Measurements from ENCODE around the gene RNF5. TPM values are rescaled to one million over a fixed set of nuclear protein-coding genes. Genes with fewer than 3 reads are reported as not detected.
"Not testable (repeated sequence)": the region's sequence is repeated elsewhere in the genome, so short reads cannot be mapped to it uniquely, and the experiment has no call there.

The RNF5 gene
- total and polyA plus RNA-seq, 2 experiments from 2014 or later = 133 to 169 TPM

DNA sequence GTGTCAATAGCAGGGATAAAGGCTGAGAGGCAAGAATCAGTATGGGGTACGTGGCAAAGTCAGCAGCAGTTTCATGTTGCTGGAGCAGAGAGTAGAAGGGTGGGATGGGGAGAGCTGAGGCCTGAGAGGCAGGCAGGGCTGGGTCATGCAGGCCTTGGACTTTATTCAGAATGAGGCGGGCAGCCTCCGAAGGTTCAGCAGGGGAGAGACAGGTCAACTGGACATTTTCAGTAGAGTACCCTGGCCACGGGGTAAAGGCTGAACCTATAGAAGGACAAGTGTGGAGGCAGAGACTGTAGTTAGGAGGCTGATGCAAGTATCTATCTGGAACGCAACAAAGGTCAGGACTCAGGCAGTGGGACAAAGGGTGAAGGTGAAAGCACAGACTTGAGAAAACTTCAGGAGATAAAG, 32.0 kb downstream of the RNF5 start:
- Histone ChIP-seq H3K9me3 (ENCODE audit: low read depth) (no peaks in the 10 kb centered on the region), H3K4me1 (ENCODE audit: insufficient read depth) (no peaks in the 10 kb centered on the region), H3K4me2 (no peak overlapping the region), H3K36me3 (replicated peaks; ENCODE audit: insufficient read depth, low read depth) (no peaks in the 10 kb centered on the region), H3K9me2 (replicated peaks; ENCODE audit: insufficient read depth) (no peaks in the 10 kb centered on the region), H4K20me1 (ENCODE audit: insufficient read depth, poor library complexity, severe bottlenecking) (no peaks in the 10 kb centered on the region), H3K27me3 (no peaks in the 10 kb centered on the region), H3K79me2 (no peaks in the 10 kb centered on the region), H3K4me3 (no peak overlapping the region), H3K27ac (no peak overlapping the region), H2AFZ (no peak overlapping the region)
- no peak for DNase-seq (ENCODE audit: low spot score)
- TF ChIP-seq EZH2phosphoT487 (IDR thresholded peaks at IDR 0.05; ENCODE audit: low read depth, severe bottlenecking, unreplicated experiment) = no peak
- 75% methylated on average over 5 of the region's 5 CpGs for WGBS (ENCODE audit: low lambda C conversion rate, missing lambda C conversion rate)

DNA sequence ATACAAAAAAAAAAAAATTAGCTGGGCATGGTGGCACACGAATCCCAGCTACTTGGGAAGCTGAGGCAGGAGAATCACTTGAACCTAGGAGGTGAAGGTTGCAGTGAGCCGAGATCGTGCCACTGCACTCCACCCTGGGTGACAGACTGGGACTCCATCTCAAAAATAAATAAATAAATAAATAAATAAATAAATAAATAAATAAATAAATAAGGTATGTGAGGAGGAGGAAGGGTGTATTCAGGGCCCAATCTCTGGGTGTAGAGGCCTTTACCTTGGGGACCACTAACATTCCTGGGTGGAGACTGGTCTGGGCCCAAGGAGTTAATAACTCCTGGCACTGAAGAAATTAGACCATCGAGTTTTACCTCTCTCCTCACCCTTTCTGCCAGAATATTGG, 33.2 kb downstream of the RNF5 start:
- not testable (repeated sequence) for H3K4me3 ChIP-seq; DNase-seq (ENCODE audit: low spot score); H2AFZ ChIP-seq; H3K27ac ChIP-seq; H3K4me2 ChIP-seq; H3K4me1 ChIP-seq (ENCODE audit: insufficient read depth); H3K36me3 ChIP-seq (replicated peaks; ENCODE audit: insufficient read depth, low read depth); H3K79me2 ChIP-seq; H3K27me3 ChIP-seq; H4K20me1 ChIP-seq (ENCODE audit: insufficient read depth, poor library complexity, severe bottlenecking); H3K9me3 ChIP-seq (ENCODE audit: low read depth); H3K9me2 ChIP-seq (replicated peaks; ENCODE audit: insufficient read depth)
- 92% methylated on average over 4 of the region's 4 CpGs for WGBS (ENCODE audit: low lambda C conversion rate, missing lambda C conversion rate)

GRCh38 chr6:32212076-32212760, 34.0 kb downstream of the RNF5 start:
- Histone ChIP-seq H4K20me1 (ENCODE audit: insufficient read depth, poor library complexity, severe bottlenecking) (no peaks in the 10 kb centered on the region), H3K36me3 (replicated peaks; ENCODE audit: insufficient read depth, low read depth) (no peaks in the 10 kb centered on the region), H3K79me2 (no peaks in the 10 kb centered on the region), H3K9me2 (replicated peaks; ENCODE audit: insufficient read depth) (no peaks in the 10 kb centered on the region), H3K4me3 (no peak overlapping the region), H3K4me1 (ENCODE audit: insufficient read depth) (no peaks in the 10 kb centered on the region), H2AFZ (no peak overlapping the region), H3K9me3 (ENCODE audit: low read depth) (no peaks in the 10 kb centered on the region), H3K27ac (no peak overlapping the region), H3K27me3 (no peaks in the 10 kb centered on the region), H3K4me2 (no peak overlapping the region)
- no peak for DNase-seq (ENCODE audit: low spot score)
- WGBS (ENCODE audit: low lambda C conversion rate, missing lambda C conversion rate) = 81% methylated on average over 12 of the region's 12 CpGs
- TF ChIP-seq, protein P1, sequence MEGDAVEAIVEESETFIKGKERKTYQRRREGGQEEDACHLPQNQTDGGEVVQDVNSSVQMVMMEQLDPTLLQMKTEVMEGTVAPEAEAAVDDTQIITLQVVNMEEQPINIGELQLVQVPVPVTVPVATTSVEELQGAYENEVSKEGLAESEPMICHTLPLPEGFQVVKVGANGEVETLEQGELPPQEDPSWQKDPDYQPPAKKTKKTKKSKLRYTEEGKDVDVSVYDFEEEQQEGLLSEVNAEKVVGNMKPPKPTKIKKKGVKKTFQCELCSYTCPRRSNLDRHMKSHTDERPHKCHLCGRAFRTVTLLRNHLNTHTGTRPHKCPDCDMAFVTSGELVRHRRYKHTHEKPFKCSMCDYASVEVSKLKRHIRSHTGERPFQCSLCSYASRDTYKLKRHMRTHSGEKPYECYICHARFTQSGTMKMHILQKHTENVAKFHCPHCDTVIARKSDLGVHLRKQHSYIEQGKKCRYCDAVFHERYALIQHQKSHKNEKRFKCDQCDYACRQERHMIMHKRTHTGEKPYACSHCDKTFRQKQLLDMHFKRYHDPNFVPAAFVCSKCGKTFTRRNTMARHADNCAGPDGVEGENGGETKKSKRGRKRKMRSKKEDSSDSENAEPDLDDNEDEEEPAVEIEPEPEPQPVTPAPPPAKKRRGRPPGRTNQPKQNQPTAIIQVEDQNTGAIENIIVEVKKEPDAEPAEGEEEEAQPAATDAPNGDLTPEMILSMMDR (IDR thresholded peaks at IDR 0.05; ENCODE audit: poor library complexity) = no peak
- TF ChIP-seq EZH2phosphoT487 (IDR thresholded peaks at IDR 0.05; ENCODE audit: low read depth, severe bottlenecking, unreplicated experiment) (no peak), EZH2 (IDR thresholded peaks at IDR 0.05; ENCODE audit: borderline replicate concordance) (no peak)

- Histone ChIP-seq H3K36me3 (replicated peaks; ENCODE audit: insufficient read depth, low read depth) (no peaks in the 10 kb centered on the region), H3K4me1 (ENCODE audit: insufficient read depth) (no peaks in the 10 kb centered on the region), H3K9me3 (ENCODE audit: low read depth) (no peaks in the 10 kb centered on the region), H4K20me1 (ENCODE audit: insufficient read depth, poor library complexity, severe bottlenecking) (no peaks in the 10 kb centered on the region), H3K27ac (no peak overlapping the region), H3K9me2 (replicated peaks; ENCODE audit: insufficient read depth) (no peaks in the 10 kb centered on the region), H3K4me3 (no peak overlapping the region), H3K4me2 (no peak overlapping the region), H2AFZ (no peak overlapping the region), H3K79me2 (no peaks in the 10 kb centered on the region), H3K27me3 (no peaks in the 10 kb centered on the region)
- WGBS (ENCODE audit: low lambda C conversion rate, missing lambda C conversion rate) = 94% methylated on average over 6 of the region's 6 CpGs
- TF ChIP-seq EZH2phosphoT487 (IDR thresholded peaks at IDR 0.05; ENCODE audit: low read depth, severe bottlenecking, unreplicated experiment) (no peak), EZH2 (IDR thresholded peaks at IDR 0.05; ENCODE audit: borderline replicate concordance) (no peak)
- TF ChIP-seq, protein P1 (IDR thresholded peaks at IDR 0.05; ENCODE audit: poor library complexity) = no peak
- no peak for DNase-seq (ENCODE audit: low spot score)
These were observed 35.4 kb downstream of the RNF5 start for GRCh38 chr6:32213649-32214048.

Data from hepatocyte (in vitro differentiated cells).